ENCODE data around the gene EGR2.

GRCh38 chr10:62806251-62806650 is 9.9 kb downstream of the EGR2 start:
- TF ChIP-seq CTCF (IDR thresholded peaks at IDR 0.05; ENCODE audit: insufficient read depth, low read length) (no peak), GABPA (IDR thresholded peaks at IDR 0.05; ENCODE audit: low read depth) (no peak), POLR2AphosphoS5 (IDR thresholded peaks at IDR 0.05; ENCODE audit: low read depth) (no peak)
